ENCODE measurements around the gene CWC27.

Gene CWC27

GRCh38 chr5:64969578-64969977 lies 200.8 kb downstream of the CWC27 start:
- Histone ChIP-seq H3K4me3 (IDR thresholded peaks at IDR 0.05; ENCODE audit: insufficient read depth, low read depth, low read length) (no peak overlapping the region), H3K4me1 (ENCODE audit: low read depth, poor library complexity, severe bottlenecking) (no peaks in the 10 kb centered on the region), H3K27me3 (ENCODE audit: insufficient read depth, low read depth) (no peaks in the 10 kb centered on the region), H3K9ac (no peak overlapping the region), H3K36me3 (ENCODE audit: insufficient read depth) (no peaks in the 10 kb centered on the region), H2AFZ (ENCODE audit: low read depth) (no peak overlapping the region), H3K27ac (no peak overlapping the region), H4K20me1 (ENCODE audit: insufficient read depth) (no peaks in the 10 kb centered on the region), H3K79me2 (ENCODE audit: insufficient read depth, low read depth) (no peaks in the 10 kb centered on the region), H3K4me2 (no peak overlapping the region)
- TF ChIP-seq, protein P1, sequence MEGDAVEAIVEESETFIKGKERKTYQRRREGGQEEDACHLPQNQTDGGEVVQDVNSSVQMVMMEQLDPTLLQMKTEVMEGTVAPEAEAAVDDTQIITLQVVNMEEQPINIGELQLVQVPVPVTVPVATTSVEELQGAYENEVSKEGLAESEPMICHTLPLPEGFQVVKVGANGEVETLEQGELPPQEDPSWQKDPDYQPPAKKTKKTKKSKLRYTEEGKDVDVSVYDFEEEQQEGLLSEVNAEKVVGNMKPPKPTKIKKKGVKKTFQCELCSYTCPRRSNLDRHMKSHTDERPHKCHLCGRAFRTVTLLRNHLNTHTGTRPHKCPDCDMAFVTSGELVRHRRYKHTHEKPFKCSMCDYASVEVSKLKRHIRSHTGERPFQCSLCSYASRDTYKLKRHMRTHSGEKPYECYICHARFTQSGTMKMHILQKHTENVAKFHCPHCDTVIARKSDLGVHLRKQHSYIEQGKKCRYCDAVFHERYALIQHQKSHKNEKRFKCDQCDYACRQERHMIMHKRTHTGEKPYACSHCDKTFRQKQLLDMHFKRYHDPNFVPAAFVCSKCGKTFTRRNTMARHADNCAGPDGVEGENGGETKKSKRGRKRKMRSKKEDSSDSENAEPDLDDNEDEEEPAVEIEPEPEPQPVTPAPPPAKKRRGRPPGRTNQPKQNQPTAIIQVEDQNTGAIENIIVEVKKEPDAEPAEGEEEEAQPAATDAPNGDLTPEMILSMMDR (conservative IDR thresholded peaks at IDR 0.05; ENCODE audit: low read depth, low read length) = no peak

- Histone ChIP-seq H3K27me3 (ENCODE audit: insufficient read depth, low read depth) (no peaks in the 10 kb centered on the region), H3K4me2 (no peak overlapping the region), H3K4me3 (IDR thresholded peaks at IDR 0.05; ENCODE audit: insufficient read depth, low read depth, low read length) (no peak overlapping the region), H3K27ac (no peak overlapping the region), H2AFZ (ENCODE audit: low read depth) (no peak overlapping the region), H3K4me1 (ENCODE audit: low read depth, poor library complexity, severe bottlenecking) (no peaks in the 10 kb centered on the region), H4K20me1 (ENCODE audit: insufficient read depth) (no peaks in the 10 kb centered on the region), H3K36me3 (ENCODE audit: insufficient read depth) (no peaks in the 10 kb centered on the region), H3K9ac (no peak overlapping the region), H3K79me2 (ENCODE audit: insufficient read depth, low read depth) (no peaks in the 10 kb centered on the region)
- TF ChIP-seq, protein P1 (conservative IDR thresholded peaks at IDR 0.05; ENCODE audit: low read depth, low read length) = no peak
Observed at GRCh38 chr5:64971513-64971912, 202.8 kb downstream of the CWC27 start.

GRCh38 chr5:64971990-64972389 lies 203.3 kb downstream of the CWC27 start:
- Histone ChIP-seq H3K36me3 (ENCODE audit: insufficient read depth) (no peaks in the 10 kb centered on the region), H3K4me2 (no peak overlapping the region), H3K9ac (no peak overlapping the region), H3K27ac (no peak overlapping the region), H3K79me2 (ENCODE audit: insufficient read depth, low read depth) (no peaks in the 10 kb centered on the region), H3K27me3 (ENCODE audit: insufficient read depth, low read depth) (no peaks in the 10 kb centered on the region), H3K4me1 (ENCODE audit: low read depth, poor library complexity, severe bottlenecking) (no peaks in the 10 kb centered on the region), H3K4me3 (IDR thresholded peaks at IDR 0.05; ENCODE audit: insufficient read depth, low read depth, low read length) (no peak overlapping the region), H2AFZ (ENCODE audit: low read depth) (no peak overlapping the region), H4K20me1 (ENCODE audit: insufficient read depth) (no peaks in the 10 kb centered on the region)
- TF ChIP-seq, protein P1 (conservative IDR thresholded peaks at IDR 0.05; ENCODE audit: low read depth, low read length) = no peak

- Histone ChIP-seq H3K27me3 (ENCODE audit: insufficient read depth, low read depth) (no peaks in the 10 kb centered on the region), H3K79me2 (ENCODE audit: insufficient read depth, low read depth) (no peaks in the 10 kb centered on the region), H3K4me3 (IDR thresholded peaks at IDR 0.05; ENCODE audit: insufficient read depth, low read depth, low read length) (no peak overlapping the region), H2AFZ (ENCODE audit: low read depth) (no peak overlapping the region), H3K4me1 (ENCODE audit: low read depth, poor library complexity, severe bottlenecking) (no peaks in the 10 kb centered on the region), H3K4me2 (no peak overlapping the region), H3K36me3 (ENCODE audit: insufficient read depth) (no peaks in the 10 kb centered on the region), H3K9ac (no peak overlapping the region), H4K20me1 (ENCODE audit: insufficient read depth) (no peaks in the 10 kb centered on the region), H3K27ac (no peak overlapping the region)
- TF ChIP-seq, protein P1 (conservative IDR thresholded peaks at IDR 0.05; ENCODE audit: low read depth, low read length) = no peak
Observed at GRCh38 chr5:64972591-64972990, 203.9 kb downstream of the CWC27 start.
